NOMO-1 treated with dmso at 0.1 percent for 144 hours (cell line): Measurements from ENCODE around the gene CHRNA10.
"Not testable (repeated sequence)": the region's sequence is repeated elsewhere in the genome, so short reads cannot be mapped to it uniquely, and the experiment has no call there.

Source experiments
- DNase-seq: peaks from one replicate; lab custom pipeline; 2025; ENCODE audit not compliant: unreplicated experiment; lab: John Stamatoyannopoulos, UW

Gene CHRNA10

GRCh38 chr11:3665336-3666022, 5.7 kb downstream of the CHRNA10 start:
- peak; percentile 9 for DNase-seq

- no peak for DNase-seq
Observed at GRCh38 chr11:3664032-3664630, 7.1 kb downstream of the CHRNA10 start.

- DNase-seq = no peak
Observed at GRCh38 chr11:3662856-3663255, 8.3 kb downstream of the CHRNA10 start.

- DNase-seq = no peak
Observed at GRCh38 chr11:3660960-3661359, 10.2 kb downstream of the CHRNA10 start.

GRCh38 chr11:3659595-3660515, 11.3 kb downstream of the CHRNA10 start:
- DNase-seq = no peak

GRCh38 chr11:3658252-3658651, 12.9 kb downstream of the CHRNA10 start:
- DNase-seq = no peak

GRCh38 chr11:3657331-3657730, 13.9 kb downstream of the CHRNA10 start:
- DNase-seq = not testable (repeated sequence)

- no peak for DNase-seq
Observed at GRCh38 chr11:3655547-3655946, 15.6 kb downstream of the CHRNA10 start.

GRCh38 chr11:3652514-3652913, 18.7 kb downstream of the CHRNA10 start:
- DNase-seq = not testable (repeated sequence)

GRCh38 chr11:3649374-3649773, 21.8 kb downstream of the CHRNA10 start:
- not testable (repeated sequence) for DNase-seq

- not testable (repeated sequence) for DNase-seq
Observed at GRCh38 chr11:3648843-3649242, 22.3 kb downstream of the CHRNA10 start.

- no peak for DNase-seq
Observed at GRCh38 chr11:3645552-3645951, 25.6 kb downstream of the CHRNA10 start.

- DNase-seq = no peak
Observed at GRCh38 chr11:3644817-3645235, 26.4 kb downstream of the CHRNA10 start, which contains the start of gene ART1. ART1 (plus strand) TSS chr11:3645128; CDS start chr11:3659214, 14,086 bp downstream.

GRCh38 chr11:3643102-3643546, 28.1 kb downstream of the CHRNA10 start:
- DNase-seq = not testable (repeated sequence)

GRCh38 chr11:3642071-3642951, 28.9 kb downstream of the CHRNA10 start:
- DNase-seq = peak; percentile 12

- no peak for DNase-seq
Observed at GRCh38 chr11:3641701-3642070, 29.5 kb downstream of the CHRNA10 start, which contains the start of gene ART5. ART5 (minus strand) TSS chr11:3641992; CDS start chr11:3641862, 130 bp downstream.

- DNase-seq = no peak
Observed at GRCh38 chr11:3641191-3641590, 30.0 kb downstream of the CHRNA10 start.

GRCh38 chr11:3639841-3640240, 31.3 kb downstream of the CHRNA10 start:
- DNase-seq = no peak

GRCh38 chr11:3638513-3638912, 32.7 kb downstream of the CHRNA10 start:
- no peak for DNase-seq

- no peak for DNase-seq
Observed at GRCh38 chr11:3637201-3637600, 34.0 kb downstream of the CHRNA10 start.
